GM23338 (cell line): ENCODE measurements around the gene FAM219A. TPM values are rescaled to one million over a fixed set of nuclear protein-coding genes. Genes with fewer than 3 reads are reported as not detected.
"Not testable (repeated sequence)": the region's sequence is repeated elsewhere in the genome, so short reads cannot be mapped to it uniquely, and the experiment has no call there.

Source experiments
- ATAC-seq: fragments of 200-7000 bp; cut with Tn5 transposase; 3 replicates; pipeline ENCODE4 v1.9.1; 2020
- DNase-seq: peaks from one replicate; pipeline ENCODE4 v3.0.0-alpha.2; 2015; ENCODE audit warnings: low spot score
- H2AFZ ChIP-seq: fragments of 200-600 bp; sonication (generic); 2 replicates; pipeline ENCODE4 v1.8.0; 2016; ENCODE audit warnings: antibody characterized with exemption, mild to moderate bottlenecking, moderate library complexity
- H3F3A ChIP-seq: fragments of 200-600 bp; sonication (generic); replicated peaks from 2 replicates; pipeline ENCODE4 v1.8.0; 2017; ENCODE audit warnings: antibody characterized with exemption, mixed run types, low read depth
- H3K27ac ChIP-seq: fragments of 200-600 bp; sonication (generic); 2 replicates; pipeline ENCODE4 v1.6.1; 2016; ENCODE audit warnings: low read depth
- H3K27me3 ChIP-seq: fragments of 200-600 bp; sonication (generic); 2 replicates; pipeline ENCODE4 v1.8.0; 2016; ENCODE audit warnings: mild to moderate bottlenecking, mixed run types, moderate library complexity; ENCODE audit not compliant: insufficient read depth
- H3K36me3 ChIP-seq: fragments of 200-600 bp; sonication (generic); 2 replicates; pipeline ENCODE4 v1.8.0; 2016; ENCODE audit warnings: mild to moderate bottlenecking; ENCODE audit not compliant: insufficient read depth
- H3K4me1 ChIP-seq: fragments of 200-600 bp; sonication (generic); 2 replicates; pipeline ENCODE4 v1.8.0; 2016; ENCODE audit warnings: mild to moderate bottlenecking, moderate library complexity; ENCODE audit not compliant: insufficient read depth
- H3K4me2 ChIP-seq: fragments of 200-600 bp; sonication (generic); 2 replicates; pipeline ENCODE4 v1.7.1; 2017; ENCODE audit warnings: mixed run types
- H3K4me3 ChIP-seq: fragments of 200-600 bp; sonication (generic); 2 replicates; pipeline ENCODE4 v1.6.1; 2016; ENCODE audit warnings: mixed run types
- H3K79me2 ChIP-seq: fragments of 200-600 bp; sonication (generic); replicated peaks from 2 replicates; pipeline ENCODE4 v1.8.0; 2017; ENCODE audit warnings: mild to moderate bottlenecking; ENCODE audit not compliant: insufficient read depth
- H3K9me2 ChIP-seq: fragments of 200-600 bp; sonication (generic); 2 replicates; pipeline ENCODE4 v1.8.0; 2017; ENCODE audit not compliant: insufficient read depth
- H4K20me1 ChIP-seq: fragments of 200-600 bp; sonication (generic); replicated peaks from 2 replicates; pipeline ENCODE4 v1.8.0; 2017; ENCODE audit warnings: mild to moderate bottlenecking; ENCODE audit not compliant: insufficient read depth
- H3K27ac Mint-ChIP-seq: 2 replicates; pipeline ENCODE4 v1.8.0; 2020; ENCODE audit warnings: inconsistent platforms, mild to moderate bottlenecking, moderate library complexity, mixed read lengths
- H3K27me3 Mint-ChIP-seq: 3 replicates; pipeline ENCODE4 v1.8.0; 2022; ENCODE audit warnings: low read depth, mild to moderate bottlenecking, moderate library complexity, mixed read lengths, inconsistent platforms; ENCODE audit not compliant: insufficient read depth, poor library complexity
- H3K36me3 Mint-ChIP-seq: 3 replicates; pipeline ENCODE4 v1.8.0; 2021; ENCODE audit warnings: low read depth, mild to moderate bottlenecking, inconsistent platforms, moderate library complexity, mixed read lengths
- H3K4me1 Mint-ChIP-seq: 3 replicates; pipeline ENCODE4 v1.8.0; 2020; ENCODE audit warnings: mild to moderate bottlenecking, inconsistent platforms, mixed read lengths
- H3K4me3 Mint-ChIP-seq: 3 replicates; pipeline ENCODE4 v1.8.0; 2021; ENCODE audit warnings: moderate library complexity, mild to moderate bottlenecking, inconsistent platforms, mixed read lengths
- H3K9me3 Mint-ChIP-seq: 3 replicates; pipeline ENCODE4 v1.8.0; 2020; ENCODE audit warnings: moderate library complexity, mild to moderate bottlenecking, inconsistent platforms, mixed read lengths
- CTCF ChIP-seq, 2 experiments: fragments of 200-600 bp in 1 of 2; sonication (generic) in 1 of 2; conservative IDR thresholded peaks; 2 replicates each; pipeline versions ENCODE4 v1.5.1 to v1.6.1; 2016 to 2017; ENCODE audit warnings: antibody characterized with exemption in 2 of 2, low read depth in 2 of 2, mild to moderate bottlenecking in 2 of 2, moderate library complexity in 1 of 2
- NANOG ChIP-seq: IDR thresholded peaks from 2 replicates; pipeline ENCODE4 v1.6.1; 2016; ENCODE audit warnings: antibody characterized with exemption, borderline replicate concordance
- POLR2AphosphoS5 ChIP-seq: IDR thresholded peaks from 2 replicates; pipeline ENCODE4 v1.6.1; 2016; ENCODE audit warnings: antibody characterized with exemption, low read depth
- REST ChIP-seq: IDR thresholded peaks from one replicate; pipeline ENCODE4 v1.6.1; 2018; ENCODE audit warnings: antibody characterized with exemption; ENCODE audit not compliant: unreplicated experiment
- STAT1 ChIP-seq: IDR thresholded peaks from one replicate; pipeline ENCODE4 v1.6.1; 2016; ENCODE audit warnings: antibody characterized with exemption; ENCODE audit not compliant: unreplicated experiment
- ZNF331 ChIP-seq: fragments of 250-450 bp; sonication (Bioruptor Pico); IDR thresholded peaks from 2 replicates; pipeline ENCODE4 v1.5.0; 2020; ENCODE audit warnings: low read depth, mild to moderate bottlenecking, moderate library complexity
- polyA plus RNA-seq: library from polyadenylated mRNA; unstranded; fragments of >200 nt; fragmentation: Nextera tagmentation; extraction: Ambion mirVana; gene quantifications from 2 replicates; pipeline ENCODE4 v1.2.1, GENCODE V29; 2016
- total RNA-seq: library from RNA; depleted of rRNA; stranded (reverse); fragments of >200 nt; shearing (Covaris generic); gene quantifications from 2 replicates; pipeline ENCODE4 v1.2.3, GENCODE V29; 2014

The FAM219A gene
- total and polyA plus RNA-seq, 2 experiments from 2014 or later, result 3.8 to 7.2 TPM

- TF ChIP-seq REST (no peak), STAT1 (no peak), NANOG (no peak), CTCF (conservative IDR thresholded peaks at IDR 0.05; ENCODE audit: low read depth in 2 of 2) (no peak), POLR2AphosphoS5 (no peak), ZNF331 (CRISPR knock-in tag) (no peak)
These were observed 26.3 kb upstream of the FAM219A start (continued) for GRCh38 chr9:34484678-34485077.

GRCh38 chr9:34482746-34483145, 24.4 kb upstream of the FAM219A start:
- H3K4me1 Mint-ChIP-seq, H3K9me3 Mint-ChIP-seq, H3K36me3 ChIP-seq, H3K4me3 ChIP-seq, ATAC-seq, H4K20me1 ChIP-seq, H3K4me3 Mint-ChIP-seq, H3F3A ChIP-seq, H3K4me2 ChIP-seq, H3K4me1 ChIP-seq, H3K27me3 Mint-ChIP-seq, H3K36me3 Mint-ChIP-seq, H3K79me2 ChIP-seq, H2AFZ ChIP-seq, H3K9me2 ChIP-seq, H3K27me3 ChIP-seq, DNase-seq, H3K27ac ChIP-seq, H3K27ac Mint-ChIP-seq: not testable (repeated sequence)

GRCh38 chr9:34481620-34482019, 23.2 kb upstream of the FAM219A start:
- not testable (repeated sequence) for H3K4me1 Mint-ChIP-seq, H3K4me3 Mint-ChIP-seq, H3K27me3 Mint-ChIP-seq, H3K79me2 ChIP-seq, ATAC-seq, H3K9me2 ChIP-seq, H4K20me1 ChIP-seq, H3K27me3 ChIP-seq, H3K4me3 ChIP-seq, H3F3A ChIP-seq, H2AFZ ChIP-seq, H3K4me2 ChIP-seq, H3K27ac ChIP-seq, DNase-seq, H3K27ac Mint-ChIP-seq, H3K36me3 Mint-ChIP-seq, H3K4me1 ChIP-seq, H3K36me3 ChIP-seq, H3K9me3 Mint-ChIP-seq
